ENCODE data around the gene TRAPPC3L. TPM values are rescaled to one million over a fixed set of nuclear protein-coding genes. Genes with fewer than 3 reads are reported as not detected.

The TRAPPC3L gene
- total and polyA plus RNA-seq, 5 donors from 2014 or later = 0.37 TPM; not detected in 4

DNA sequence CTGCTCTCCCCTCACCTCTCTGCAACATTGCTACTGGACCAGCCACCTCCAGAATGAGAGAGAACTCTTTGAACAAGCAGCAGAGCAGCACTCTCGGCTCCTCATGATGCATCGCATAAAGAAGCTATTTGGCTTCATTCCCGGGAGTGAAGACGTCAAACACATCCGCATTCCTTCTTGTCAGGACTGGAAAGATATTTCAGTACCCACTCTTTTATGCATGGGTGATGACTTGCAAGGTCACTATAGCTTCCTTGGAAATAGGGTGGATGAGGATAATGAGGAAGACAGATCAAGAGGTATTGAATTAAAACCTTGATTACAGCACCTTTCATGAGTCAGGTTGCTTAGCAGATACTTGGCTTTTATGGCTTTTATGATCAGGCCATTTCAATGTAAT, 12.4 kb upstream of the TRAPPC3L start:
- no peaks in the 10 kb centered on the region for H3K9me3 ChIP-seq (ENCODE audit: control insufficient read depth in 2 of 2, low read length in 2 of 2)
- peaks cover 0 to 9% (median 4%) of the 10 kb centered on the region in 4 donors for H3K4me1 Mint-ChIP-seq

DNA sequence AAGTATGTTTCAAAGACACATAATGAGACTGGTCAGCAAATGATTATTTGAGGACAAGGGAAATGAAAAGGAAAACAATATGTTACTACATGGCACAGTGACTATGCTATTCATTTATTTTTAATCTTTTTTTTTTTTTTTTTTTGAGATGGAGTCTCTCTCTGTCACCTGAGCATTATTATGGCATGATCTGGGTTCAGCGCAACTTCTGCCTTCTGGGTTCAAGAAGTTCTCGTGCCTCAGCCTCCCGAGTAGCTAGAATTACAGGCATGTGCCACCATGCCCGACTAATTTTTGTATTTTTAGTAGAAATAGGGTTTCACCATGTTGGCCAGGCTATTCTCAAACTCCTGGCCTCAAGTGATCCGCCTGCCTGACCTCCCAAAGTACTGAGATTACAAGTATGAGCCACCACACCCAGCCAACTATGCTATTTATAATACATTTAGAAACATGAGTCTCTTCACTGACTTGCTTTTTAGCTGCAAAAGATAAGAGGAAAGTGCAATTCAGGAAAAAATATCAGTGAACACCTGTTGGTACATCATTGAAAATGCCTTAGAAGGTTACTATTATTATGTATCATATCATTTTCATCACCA, 11.4 kb upstream of the TRAPPC3L start:
- Histone ChIP-seq H3K27ac (ENCODE audit: insufficient read depth, low read length, poor library complexity, severe bottlenecking) (no peak overlapping the region), H3K9me3 (ENCODE audit: control insufficient read depth in 2 of 2, low read length in 2 of 2) (no peaks in the 10 kb centered on the region), H3K27me3 (ENCODE audit: control insufficient read depth, insufficient read depth, low read length) (peaks cover 8% of the 10 kb centered on the region), H3K4me3 (ENCODE audit: low read depth, low read length) (no peak overlapping the region), H3K4me1 (ENCODE audit: control insufficient read depth, insufficient read depth, low read length, poor library complexity, severe bottlenecking) (no peaks in the 10 kb centered on the region), H3K36me3 (ENCODE audit: control insufficient read depth, insufficient read depth, low read length) (no peaks in the 10 kb centered on the region)
- Mint-ChIP-seq H3K27ac (no peak overlapping the region), H3K4me1 (peaks cover 0 to 6% (median 4%) of the 10 kb centered on the region in 4 donors), H3K27me3 (peaks cover 10% of the 10 kb centered on the region), H3K4me3 (no peak overlapping the region), H3K9me3 (no peaks in the 10 kb centered on the region), H3K36me3 (no peaks in the 10 kb centered on the region)
- DNase-seq (no peak), ATAC-seq (ENCODE audit: low read depth in 2 of 2) (no peak)

More for the DNA sequence above, 12.4 kb upstream of the TRAPPC3L start:
- ATAC-seq (ENCODE audit: low read depth in 2 of 2) (no peak), DNase-seq (no peak)
- Histone ChIP-seq H3K36me3 (ENCODE audit: control insufficient read depth, insufficient read depth, low read length) (no peaks in the 10 kb centered on the region), H3K4me1 (ENCODE audit: control insufficient read depth, insufficient read depth, low read length, poor library complexity, severe bottlenecking) (no peaks in the 10 kb centered on the region), H3K4me3 (ENCODE audit: low read depth, low read length) (no peak overlapping the region), H3K27ac (ENCODE audit: insufficient read depth, low read length, poor library complexity, severe bottlenecking) (no peak overlapping the region), H3K27me3 (ENCODE audit: control insufficient read depth, insufficient read depth, low read length) (peaks cover 7% of the 10 kb centered on the region)
- Mint-ChIP-seq H3K27ac (no peak overlapping the region), H3K36me3 (no peaks in the 10 kb centered on the region), H3K27me3 (peaks cover 16% of the 10 kb centered on the region), H3K4me3 (no peak overlapping the region), H3K9me3 (no peaks in the 10 kb centered on the region)

GRCh38 chr6:116556065-116556464, 10.6 kb upstream of the TRAPPC3L start:
- ATAC-seq (ENCODE audit: low read depth in 2 of 2) = no peak

DNA sequence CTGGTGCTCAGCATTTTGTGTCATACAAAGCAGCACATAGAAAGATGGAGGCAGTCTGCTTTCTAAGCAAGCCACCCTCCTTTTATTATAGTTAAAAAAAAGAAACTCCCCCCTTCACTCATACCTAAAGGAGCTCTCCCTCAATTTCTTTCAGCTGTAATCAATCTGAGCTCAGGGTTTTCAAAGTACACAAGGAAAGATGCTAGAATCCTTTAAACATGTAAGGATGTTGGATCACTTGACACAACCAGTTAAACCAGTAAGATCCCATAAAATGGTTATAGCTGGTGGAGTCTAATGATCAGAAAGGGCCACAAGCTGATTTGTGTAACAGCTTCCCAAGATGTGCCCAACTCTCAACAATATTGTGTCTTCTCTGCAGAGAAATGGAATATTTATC, 8.0 kb upstream of the TRAPPC3L start, which contains the start of gene CALHM4:
TSS of gene CALHM4 (plus strand) at position 301 of the 400 bp plus-strand sequence. CDS start at position 344, 43 bp downstream.
- peaks cover 22% of the 10 kb centered on the region for H3K27me3 Mint-ChIP-seq
- H3K9me3 Mint-ChIP-seq = no peaks in the 10 kb centered on the region
- H3K36me3 Mint-ChIP-seq = no peaks in the 10 kb centered on the region
- H3K27ac ChIP-seq (ENCODE audit: insufficient read depth, low read length, poor library complexity, severe bottlenecking) = no peak within 1 kb of the TSS
- H3K36me3 ChIP-seq (ENCODE audit: control insufficient read depth, insufficient read depth, low read length) = no peaks in the 10 kb centered on the region
- H3K4me3 Mint-ChIP-seq = no peak within 1 kb of the TSS
- no peak for ATAC-seq (ENCODE audit: low read depth in 2 of 2)
- no peak within 1 kb of the TSS for H3K27ac Mint-ChIP-seq
- no peaks in the 10 kb centered on the region for H3K9me3 ChIP-seq (ENCODE audit: control insufficient read depth in 2 of 2, low read length in 2 of 2)
- no peaks in the 10 kb centered on the region for H3K4me1 ChIP-seq (ENCODE audit: control insufficient read depth, insufficient read depth, low read length, poor library complexity, severe bottlenecking)
- no peaks in the 10 kb centered on the region for H3K4me1 Mint-ChIP-seq
- DNase-seq = no peak
- no peak within 1 kb of the TSS for H3K4me3 ChIP-seq (ENCODE audit: low read depth, low read length)
- H3K27me3 ChIP-seq (ENCODE audit: control insufficient read depth, insufficient read depth, low read length) = peaks cover 19% of the 10 kb centered on the region

More at GRCh38 chr6:116556065-116556464, 10.6 kb upstream of the TRAPPC3L start:
- no peaks in the 10 kb centered on the region for H3K9me3 Mint-ChIP-seq
- DNase-seq = no peak
- no peaks in the 10 kb centered on the region for H3K36me3 ChIP-seq (ENCODE audit: control insufficient read depth, insufficient read depth, low read length)
- peaks cover 12% of the 10 kb centered on the region for H3K27me3 Mint-ChIP-seq
- H3K4me1 ChIP-seq (ENCODE audit: control insufficient read depth, insufficient read depth, low read length, poor library complexity, severe bottlenecking) = no peaks in the 10 kb centered on the region
- no peak overlapping the region for H3K4me3 Mint-ChIP-seq
- H3K27me3 ChIP-seq (ENCODE audit: control insufficient read depth, insufficient read depth, low read length) = peaks cover 12% of the 10 kb centered on the region
- no peak overlapping the region for H3K27ac ChIP-seq (ENCODE audit: insufficient read depth, low read length, poor library complexity, severe bottlenecking)
- H3K36me3 Mint-ChIP-seq = no peaks in the 10 kb centered on the region
- peaks cover 0 to 1% (median under 1%) of the 10 kb centered on the region in 4 donors for H3K4me1 Mint-ChIP-seq
- H3K9me3 ChIP-seq (ENCODE audit: control insufficient read depth in 2 of 2, low read length in 2 of 2) = no peaks in the 10 kb centered on the region
- H3K4me3 ChIP-seq (ENCODE audit: low read depth, low read length) = no peak overlapping the region
- no peak overlapping the region for H3K27ac Mint-ChIP-seq

- Mint-ChIP-seq H3K9me3 (no peaks in the 10 kb centered on the region), H3K4me3 (peak overlapping the region in 1 of 4 donors; percentile 56), H3K4me1 (no peaks in the 10 kb centered on the region), H3K36me3 (no peaks in the 10 kb centered on the region), H3K27ac (no peak overlapping the region), H3K27me3 (peaks cover 33% of the 10 kb centered on the region)
- H3K36me3 ChIP-seq (ENCODE audit: control insufficient read depth, insufficient read depth, low read length) = no peaks in the 10 kb centered on the region
- no peaks in the 10 kb centered on the region for H3K4me1 ChIP-seq (ENCODE audit: control insufficient read depth, insufficient read depth, low read length, poor library complexity, severe bottlenecking)
- H3K27ac ChIP-seq (ENCODE audit: insufficient read depth, low read length, poor library complexity, severe bottlenecking) = no peak overlapping the region
- no peak overlapping the region for H3K4me3 ChIP-seq (ENCODE audit: low read depth, low read length)
- H3K27me3 ChIP-seq (ENCODE audit: control insufficient read depth, insufficient read depth, low read length) = peaks cover 17% of the 10 kb centered on the region
- DNase-seq (no peak), ATAC-seq (ENCODE audit: low read depth in 2 of 2) (no peak)
- H3K9me3 ChIP-seq (ENCODE audit: control insufficient read depth in 2 of 2, low read length in 2 of 2) = no peaks in the 10 kb centered on the region
Measured at GRCh38 chr6:116550796-116551195, 5.3 kb upstream of the TRAPPC3L start.

DNA sequence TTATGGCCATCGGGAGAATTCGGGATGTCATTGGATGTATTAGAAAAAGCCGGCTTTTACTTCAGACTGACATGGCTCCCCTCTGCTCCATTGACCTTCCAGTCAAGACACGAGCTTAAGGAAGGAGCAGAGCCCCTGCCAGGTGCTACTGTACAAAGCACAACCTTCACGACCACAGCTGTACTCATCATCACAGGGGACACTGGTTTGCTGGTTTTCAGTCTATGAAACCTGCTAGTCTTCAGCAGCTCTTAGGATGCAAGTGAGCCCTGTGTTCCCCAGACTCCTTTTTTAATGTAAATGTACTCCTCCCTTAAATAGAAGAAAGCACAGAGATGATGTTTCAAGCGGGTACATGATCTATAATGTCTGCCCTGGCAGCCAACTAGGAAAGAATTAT, 1.9 kb upstream of the TRAPPC3L start:
- no peaks in the 10 kb centered on the region for H3K36me3 ChIP-seq (ENCODE audit: control insufficient read depth, insufficient read depth, low read length)
- DNase-seq (no peak), ATAC-seq (ENCODE audit: low read depth in 2 of 2) (no peak)
- H3K36me3 Mint-ChIP-seq = no peaks in the 10 kb centered on the region
- peaks cover 45% of the 10 kb centered on the region for H3K27me3 Mint-ChIP-seq
- H3K27me3 ChIP-seq (ENCODE audit: control insufficient read depth, insufficient read depth, low read length) = peaks cover 25% of the 10 kb centered on the region
- no peaks in the 10 kb centered on the region for H3K4me1 Mint-ChIP-seq
- H3K27ac Mint-ChIP-seq = no peak overlapping the region
- no peaks in the 10 kb centered on the region for H3K4me1 ChIP-seq (ENCODE audit: control insufficient read depth, insufficient read depth, low read length, poor library complexity, severe bottlenecking)
- no peak overlapping the region for H3K4me3 Mint-ChIP-seq
- no peak overlapping the region for H3K4me3 ChIP-seq (ENCODE audit: low read depth, low read length)
- H3K9me3 Mint-ChIP-seq = peaks cover 0 to 2% (median 0%) of the 10 kb centered on the region in 7 donors
- no peaks in the 10 kb centered on the region for H3K9me3 ChIP-seq (ENCODE audit: control insufficient read depth in 2 of 2, low read length in 2 of 2)
- H3K27ac ChIP-seq (ENCODE audit: insufficient read depth, low read length, poor library complexity, severe bottlenecking) = no peak overlapping the region

DNA sequence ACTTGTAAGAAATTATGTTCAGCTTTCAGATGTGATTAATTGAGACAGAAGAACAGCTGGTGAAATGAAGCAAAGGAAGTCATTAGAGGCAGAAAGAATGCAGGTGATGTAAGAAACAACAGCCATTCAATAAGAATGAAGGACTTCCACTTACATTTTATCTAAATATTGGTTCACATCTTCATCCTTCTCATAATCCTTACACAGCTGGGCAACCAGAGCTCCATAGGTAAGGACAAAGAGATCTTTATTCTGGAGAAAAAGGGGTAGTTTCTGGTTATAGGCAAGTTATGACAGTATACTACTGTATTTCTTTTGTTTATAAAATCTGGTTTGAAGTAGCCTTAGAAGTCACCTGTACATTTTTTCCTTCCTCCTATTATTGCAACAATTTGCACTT, 2.3 kb downstream of the TRAPPC3L start:
- Mint-ChIP-seq H3K4me1 (no peaks in the 10 kb centered on the region), H3K36me3 (no peaks in the 10 kb centered on the region), H3K4me3 (no peak overlapping the region), H3K27me3 (peaks cover 49% of the 10 kb centered on the region), H3K9me3 (peaks cover 0 to 2% (median 0%) of the 10 kb centered on the region in 7 donors), H3K27ac (no peak overlapping the region)
- ATAC-seq (ENCODE audit: low read depth in 2 of 2) (no peak), DNase-seq (no peak)
- H3K27ac ChIP-seq (ENCODE audit: insufficient read depth, low read length, poor library complexity, severe bottlenecking) = no peak overlapping the region
- H3K36me3 ChIP-seq (ENCODE audit: control insufficient read depth, insufficient read depth, low read length) = no peaks in the 10 kb centered on the region
- no peak overlapping the region for H3K4me3 ChIP-seq (ENCODE audit: low read depth, low read length)
- H3K4me1 ChIP-seq (ENCODE audit: control insufficient read depth, insufficient read depth, low read length, poor library complexity, severe bottlenecking) = no peaks in the 10 kb centered on the region
- H3K27me3 ChIP-seq (ENCODE audit: control insufficient read depth, insufficient read depth, low read length) = peaks cover 17% of the 10 kb centered on the region
- no peaks in the 10 kb centered on the region for H3K9me3 ChIP-seq (ENCODE audit: control insufficient read depth in 2 of 2, low read length in 2 of 2)

DNA sequence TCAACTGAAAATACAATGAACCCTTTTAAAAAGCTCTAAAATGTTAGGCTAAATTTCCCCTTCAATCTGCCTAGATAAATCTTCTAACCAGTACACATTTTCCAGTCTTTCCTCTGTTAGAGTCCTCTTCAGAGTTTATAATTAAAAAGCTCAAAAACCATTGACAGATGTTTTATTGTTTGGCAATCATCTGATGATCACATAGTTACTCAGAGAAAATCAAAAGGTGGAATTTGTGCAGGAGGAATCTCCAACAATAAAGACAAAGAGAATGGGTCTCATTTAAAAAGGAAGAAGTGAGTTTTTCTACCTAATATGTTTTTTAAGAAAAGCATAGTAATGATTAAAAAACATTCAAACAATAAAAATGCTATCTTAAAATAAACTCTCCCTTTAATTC, 3.1 kb downstream of the TRAPPC3L start:
- Histone ChIP-seq H3K27ac (ENCODE audit: insufficient read depth, low read length, poor library complexity, severe bottlenecking) (no peak overlapping the region), H3K4me1 (ENCODE audit: control insufficient read depth, insufficient read depth, low read length, poor library complexity, severe bottlenecking) (no peaks in the 10 kb centered on the region)
- H3K27me3 Mint-ChIP-seq = peaks cover 48% of the 10 kb centered on the region

More for the DNA sequence above, 3.1 kb downstream of the TRAPPC3L start:
- H3K4me1 Mint-ChIP-seq = no peaks in the 10 kb centered on the region
- H3K36me3 Mint-ChIP-seq = no peaks in the 10 kb centered on the region
- H3K36me3 ChIP-seq (ENCODE audit: control insufficient read depth, insufficient read depth, low read length) = no peaks in the 10 kb centered on the region
- DNase-seq (no peak), ATAC-seq (ENCODE audit: low read depth in 2 of 2) (no peak)
- H3K27me3 ChIP-seq (ENCODE audit: control insufficient read depth, insufficient read depth, low read length) = peaks cover 17% of the 10 kb centered on the region
- H3K9me3 ChIP-seq (ENCODE audit: control insufficient read depth in 2 of 2, low read length in 2 of 2) = no peaks in the 10 kb centered on the region
- no peak overlapping the region for H3K27ac Mint-ChIP-seq
- peaks cover 0 to 2% (median 0%) of the 10 kb centered on the region in 7 donors for H3K9me3 Mint-ChIP-seq
- H3K4me3 Mint-ChIP-seq = no peak overlapping the region
- no peak overlapping the region for H3K4me3 ChIP-seq (ENCODE audit: low read depth, low read length)

All from CD4-positive, CD25-positive, alpha-beta regulatory T cell (primary cell).